ENCODE measurements around the gene ANKRD9. TPM values are rescaled to one million over a fixed set of nuclear protein-coding genes. Genes with fewer than 3 reads are reported as not detected.

The ANKRD9 gene
- total RNA-seq, 4 donors from 2014 or later: 171 to 504 (median 319) TPM

GRCh38 chr14:102538602-102539543 lies 29.3 kb upstream of the ANKRD9 start:
- no peak for DNase-seq
- H3K9me3 ChIP-seq: no peaks in the 10 kb centered on the region
- intact Hi-C loops (cut with DNase I; ENCODE audit: low total_unique reads) (no loop called here), in situ Hi-C loops (cut with MboI; ENCODE audit: low pct_ligation_motif_present in 1 of 4, low pct_unique_long_range_greater_than_20kb in 1 of 4, low sequenced_read_pairs in 3 of 4) (no loop called here)
- TF ChIP-seq EP300 (IDR thresholded peaks at IDR 0.05; ENCODE audit: low read depth) (no peak), POLR2A (IDR thresholded peaks at IDR 0.05) (no peak), POLR2AphosphoS5 (IDR thresholded peaks at IDR 0.05) (no peak), CTCF (IDR thresholded peaks at IDR 0.05) (no peak)
- H3K27ac ChIP-seq: no peak overlapping the region
- no peaks in the 10 kb centered on the region for H3K36me3 ChIP-seq
- H3K27me3 ChIP-seq: no peaks in the 10 kb centered on the region
- 80% methylated on average over 19 of the region's 25 CpGs; no CpG with 5 or more reads in 1 of the 2 donors for WGBS, 2 donors (ENCODE audit: low coverage in 1 of 2)
- H3K4me1 ChIP-seq: peaks cover 0 to 5% (median 5%) of the 10 kb centered on the region in 4 donors
- H3K4me3 ChIP-seq: no peak overlapping the region

- intact Hi-C loops (cut with DNase I; ENCODE audit: low total_unique reads) (no loop called here), in situ Hi-C loops (cut with MboI; ENCODE audit: low pct_ligation_motif_present in 1 of 4, low pct_unique_long_range_greater_than_20kb in 1 of 4, low sequenced_read_pairs in 3 of 4) (no loop called here)
- no peak overlapping the region for H3K27ac ChIP-seq
- no peaks in the 10 kb centered on the region for H3K36me3 ChIP-seq
- H3K4me3 ChIP-seq: no peak overlapping the region
- no peaks in the 10 kb centered on the region for H3K9me3 ChIP-seq
- WGBS, 2 donors (ENCODE audit: low coverage in 1 of 2): 85% methylated on average over 15 of the region's 15 CpGs; no CpG with 5 or more reads in 1 of the 2 donors
- TF ChIP-seq POLR2AphosphoS5 (IDR thresholded peaks at IDR 0.05) (no peak), POLR2A (IDR thresholded peaks at IDR 0.05) (no peak), EP300 (IDR thresholded peaks at IDR 0.05; ENCODE audit: low read depth) (no peak), CTCF (IDR thresholded peaks at IDR 0.05) (no peak)
- H3K4me1 ChIP-seq: peaks cover 0 to 5% (median 5%) of the 10 kb centered on the region in 4 donors
- DNase-seq: no peak
- no peaks in the 10 kb centered on the region for H3K27me3 ChIP-seq
Observed at GRCh38 chr14:102537981-102538601, 28.5 kb upstream of the ANKRD9 start.

- intact Hi-C loops (cut with DNase I; ENCODE audit: low total_unique reads): no loop called here
- Histone ChIP-seq H3K9me3 (no peaks in the 10 kb centered on the region), H3K27me3 (no peaks in the 10 kb centered on the region), H3K4me1 (peaks cover 8 to 20% (median 18%) of the 10 kb centered on the region in 4 donors), H3K27ac (no peak overlapping the region), H3K4me3 (no peak overlapping the region), H3K36me3 (no peaks in the 10 kb centered on the region)
- in situ Hi-C loops (cut with MboI; ENCODE audit: low pct_ligation_motif_present in 1 of 4, low pct_unique_long_range_greater_than_20kb in 1 of 4, low sequenced_read_pairs in 3 of 4): no loop called here
- no peak for DNase-seq
- TF ChIP-seq POLR2A (IDR thresholded peaks at IDR 0.05) (no peak), POLR2AphosphoS5 (IDR thresholded peaks at IDR 0.05) (no peak), EP300 (IDR thresholded peaks at IDR 0.05; ENCODE audit: low read depth) (no peak), CTCF (IDR thresholded peaks at IDR 0.05) (no peak)
- 78% methylated on average over 3 of the region's 3 CpGs; no CpG with 5 or more reads in 1 of the 2 donors for WGBS, 2 donors (ENCODE audit: low coverage in 1 of 2)
Observed at GRCh38 chr14:102532204-102532658, 22.7 kb upstream of the ANKRD9 start.

DNA sequence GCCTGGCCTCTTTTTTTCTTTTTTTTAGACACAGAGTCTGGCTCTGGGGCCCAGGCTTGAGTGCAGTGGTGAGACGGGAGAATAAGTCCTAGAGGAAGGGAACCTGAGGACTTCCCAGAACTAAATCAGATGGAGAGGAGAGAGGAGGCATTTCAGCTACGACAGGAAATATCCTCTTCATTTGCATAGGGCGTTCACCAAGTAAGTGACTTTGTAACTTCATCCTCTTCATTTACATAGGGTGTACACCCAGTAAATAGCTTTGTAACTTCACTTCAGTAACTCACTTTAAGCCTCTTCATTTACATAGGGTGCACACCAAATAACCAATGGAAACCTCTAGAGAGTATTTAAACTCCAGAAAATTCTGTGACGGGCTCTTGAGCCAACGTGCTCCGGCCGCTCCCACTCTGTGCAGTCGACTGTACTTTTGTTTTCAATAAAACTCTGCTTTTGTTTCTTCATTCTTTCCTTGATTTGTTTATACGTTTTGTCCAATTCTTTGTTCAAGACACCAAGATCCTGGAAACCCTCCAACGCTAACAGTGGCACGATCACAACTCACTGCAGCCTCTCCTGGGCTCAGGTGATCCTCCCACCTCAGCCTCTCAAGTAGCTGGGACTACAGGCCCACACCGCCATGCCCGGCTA lies 21.4 kb upstream of the ANKRD9 start:
- peak overlapping the region in 1 of 4 donors; percentile 19 for H3K4me3 ChIP-seq
- intact Hi-C loops (cut with DNase I; ENCODE audit: low total_unique reads): no loop called here
- no peaks in the 10 kb centered on the region for H3K9me3 ChIP-seq
- TF ChIP-seq POLR2A (IDR thresholded peaks at IDR 0.05) (peak; percentile 17), POLR2AphosphoS5 (IDR thresholded peaks at IDR 0.05) (peak in 1 of 3 donors; percentile 27), EP300 (IDR thresholded peaks at IDR 0.05; ENCODE audit: low read depth) (no peak)
- H3K36me3 ChIP-seq: no peaks in the 10 kb centered on the region
- 40 to 53% methylated on average over 12 to 13 of the region's 13 CpGs for WGBS, 2 donors (ENCODE audit: low coverage in 1 of 2)
- H3K27me3 ChIP-seq: no peaks in the 10 kb centered on the region
- DNase-seq: no peak
- H3K27ac ChIP-seq: peak overlapping the region; percentile 75 to 83 (median 80)
- peaks cover 8 to 21% (median 18%) of the 10 kb centered on the region in 4 donors for H3K4me1 ChIP-seq
- in situ Hi-C loops (cut with MboI; ENCODE audit: low pct_ligation_motif_present in 1 of 4, low pct_unique_long_range_greater_than_20kb in 1 of 4, low sequenced_read_pairs in 3 of 4): no loop called here

Measured in transverse colon (tissue), 4 donors.